GM18519 (cell line): ENCODE data around the gene ITGBL1.

ENCODE experiments used
- ATAC-seq: cut with Tn5 transposase; IDR thresholded peaks from one replicate; pipeline ENCODE4 v1.9.1; 2021; ENCODE audit warnings: mild to moderate bottlenecking, moderate library complexity; ENCODE audit not compliant: unreplicated experiment, low FRiP score

ITGBL1 gene

DNA sequence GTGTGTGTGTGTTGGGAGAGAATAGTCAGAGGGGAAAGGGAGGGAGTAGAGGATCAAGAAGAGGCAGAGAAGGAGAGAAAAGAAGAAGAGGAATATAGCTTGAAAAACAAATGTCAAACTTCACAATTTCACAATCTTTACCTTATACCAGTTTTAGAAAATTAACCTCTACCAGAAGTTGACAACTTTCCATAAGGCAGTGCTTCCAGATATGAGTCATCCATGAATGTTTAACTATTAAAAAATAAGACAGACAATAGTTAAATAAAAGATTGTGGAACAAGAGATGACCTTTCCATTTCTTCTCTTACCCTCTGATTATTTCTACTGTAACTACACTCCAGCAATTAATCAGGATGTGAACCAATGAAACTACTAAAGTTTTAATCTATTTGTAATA lies 229.4 kb downstream of the ITGBL1 start:
- ATAC-seq, result no peak

DNA sequence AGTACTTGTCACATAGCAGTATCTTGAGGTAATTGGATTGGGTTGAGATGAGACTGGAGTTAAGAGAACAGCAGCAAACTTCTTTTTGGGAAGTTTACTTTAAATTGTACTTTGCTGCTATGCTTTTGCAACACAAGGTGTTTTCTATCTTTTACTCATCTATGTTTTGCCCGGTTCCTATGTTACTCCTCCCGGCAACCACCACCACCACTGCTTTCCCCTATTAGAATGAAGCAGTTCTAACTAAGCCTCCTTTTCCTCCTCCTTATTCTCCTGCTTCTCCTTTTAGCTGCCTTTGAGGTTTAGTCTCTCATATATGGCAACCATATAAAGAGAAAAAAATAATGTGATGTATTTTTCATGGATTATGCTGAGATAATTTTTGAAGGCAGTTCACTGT lies 233.5 kb downstream of the ITGBL1 start:
- no peak for ATAC-seq

DNA sequence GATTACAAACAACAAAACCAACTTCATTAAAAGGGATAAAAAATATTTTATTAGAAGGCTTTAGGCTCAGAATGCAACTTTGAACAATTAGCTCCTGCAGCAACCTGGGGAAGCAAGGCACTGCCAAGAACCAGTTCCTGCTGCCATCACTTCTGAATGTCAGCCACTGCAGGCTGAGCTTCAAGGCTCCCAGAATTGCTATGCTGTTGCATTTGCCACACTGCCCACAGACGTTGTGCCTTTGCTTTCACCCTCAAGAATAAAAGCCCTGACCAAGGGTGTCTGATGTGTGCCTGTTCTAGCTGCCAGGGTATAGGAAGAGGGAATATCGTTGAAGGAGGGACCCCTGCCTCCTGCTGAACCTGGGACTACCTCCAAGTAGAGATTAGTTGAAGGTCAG lies 238.4 kb downstream of the ITGBL1 start:
- no peak for ATAC-seq

DNA sequence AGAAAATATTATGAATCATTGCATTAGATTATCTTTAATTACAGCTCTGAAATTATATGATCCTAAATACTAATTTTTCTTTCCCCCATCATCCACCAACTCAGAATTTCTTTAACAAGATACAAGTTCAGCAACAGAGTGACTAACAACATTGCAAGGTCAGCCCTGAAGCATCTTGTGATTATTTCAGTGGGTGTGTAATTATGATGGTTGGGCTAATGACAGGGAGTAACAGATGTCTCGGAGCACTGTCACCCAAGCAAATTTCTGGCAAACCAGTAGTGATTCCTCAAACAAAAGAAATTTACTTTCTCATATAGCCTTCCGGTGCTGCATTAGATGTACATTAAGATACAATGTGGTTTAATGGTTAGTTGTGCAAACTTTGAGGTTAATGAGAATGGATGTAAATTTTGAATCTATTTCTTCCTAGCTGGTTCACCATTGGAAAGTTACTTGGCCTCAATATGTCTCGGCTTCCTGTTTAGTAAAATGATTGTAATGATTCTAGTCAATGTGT lies 238.9 kb downstream of the ITGBL1 start:
- no peak for ATAC-seq

DNA sequence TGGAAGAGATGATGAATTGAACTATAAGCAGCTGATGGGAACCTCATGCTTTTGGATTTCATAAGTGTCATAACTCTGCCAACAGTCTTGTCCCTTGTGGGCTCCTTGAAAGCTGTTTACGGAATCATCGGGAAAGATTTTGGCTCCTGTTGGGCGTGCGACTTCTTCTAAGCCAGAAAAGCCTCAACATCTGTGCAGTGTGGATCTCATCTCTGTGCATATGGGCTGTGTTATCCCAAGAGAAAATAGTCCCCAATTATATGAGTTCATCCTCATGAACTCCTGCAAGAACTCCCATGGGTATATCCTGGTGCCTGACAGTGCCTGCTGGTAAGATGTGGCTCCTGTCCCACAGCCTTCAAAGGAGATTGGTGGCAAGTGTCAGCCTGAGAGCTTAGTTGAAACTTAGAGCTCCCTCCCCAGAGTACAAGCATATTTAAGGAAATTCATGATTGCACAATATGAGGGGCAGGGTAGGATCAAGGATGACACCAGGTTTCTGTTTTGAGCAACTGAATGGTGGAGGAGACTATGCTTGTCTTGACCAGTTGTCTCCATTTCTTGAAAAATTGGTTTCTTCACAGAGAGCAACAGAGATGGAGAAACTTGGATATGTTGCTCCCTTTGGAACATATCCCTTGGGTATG lies 243.5 kb downstream of the ITGBL1 start:
- no peak for ATAC-seq

DNA sequence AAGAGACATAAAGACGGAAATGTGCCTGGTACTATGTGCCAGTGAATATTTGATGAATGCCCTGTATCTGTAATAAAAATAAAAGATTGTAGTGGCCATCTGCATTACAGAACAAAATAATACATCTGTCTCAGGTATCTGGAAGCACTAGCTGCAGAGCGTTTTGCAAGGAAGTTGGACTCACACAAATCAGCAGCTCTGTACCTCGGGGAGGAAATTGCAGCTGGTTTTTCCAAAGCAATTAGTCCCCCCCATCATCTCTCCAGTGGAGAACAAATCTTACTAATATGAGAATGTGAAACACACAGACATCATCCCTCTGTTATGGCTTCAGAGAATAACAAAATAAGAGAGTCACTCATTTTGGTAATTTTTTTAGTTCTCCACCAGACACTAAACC lies 245.3 kb downstream of the ITGBL1 start:
- no peak for ATAC-seq

DNA sequence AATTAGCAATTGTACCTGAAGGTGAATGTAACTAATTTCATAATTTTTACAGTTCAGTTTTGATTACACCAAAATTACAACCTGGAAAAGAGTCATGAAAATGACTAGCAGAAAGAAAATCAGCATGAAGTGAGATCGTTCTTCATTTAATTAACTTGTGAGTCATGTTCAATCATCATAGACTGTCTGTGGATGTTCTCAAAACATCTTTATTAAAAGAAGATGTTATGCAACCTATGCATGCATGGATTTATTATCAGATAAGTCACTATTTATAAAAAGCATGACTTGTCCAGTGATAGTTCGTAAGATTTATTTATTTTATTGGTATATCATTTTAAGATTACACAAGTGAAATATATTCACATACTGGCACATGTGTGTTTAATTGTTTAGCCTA lies 245.9 kb downstream of the ITGBL1 start:
- no peak for ATAC-seq

DNA sequence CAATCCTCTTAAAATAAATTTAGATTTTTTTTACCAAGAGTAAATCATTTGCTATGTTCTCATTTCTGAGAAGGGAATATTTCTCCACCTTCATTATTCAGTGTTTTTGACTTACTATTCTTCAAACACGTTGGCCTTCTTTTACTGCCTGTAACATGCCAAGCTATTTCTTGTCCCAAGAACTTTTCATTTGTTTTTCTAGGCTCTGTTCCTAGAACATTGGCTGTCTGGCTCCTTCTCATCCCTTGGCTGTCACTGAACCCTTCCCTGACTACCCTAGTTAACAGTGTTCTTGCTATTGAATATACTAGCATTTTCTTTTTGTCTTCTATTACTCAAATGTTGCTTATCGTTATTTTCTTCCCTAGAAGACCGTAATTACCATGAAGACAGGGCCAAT lies 248.1 kb downstream of the ITGBL1 start:
- no peak for ATAC-seq

DNA sequence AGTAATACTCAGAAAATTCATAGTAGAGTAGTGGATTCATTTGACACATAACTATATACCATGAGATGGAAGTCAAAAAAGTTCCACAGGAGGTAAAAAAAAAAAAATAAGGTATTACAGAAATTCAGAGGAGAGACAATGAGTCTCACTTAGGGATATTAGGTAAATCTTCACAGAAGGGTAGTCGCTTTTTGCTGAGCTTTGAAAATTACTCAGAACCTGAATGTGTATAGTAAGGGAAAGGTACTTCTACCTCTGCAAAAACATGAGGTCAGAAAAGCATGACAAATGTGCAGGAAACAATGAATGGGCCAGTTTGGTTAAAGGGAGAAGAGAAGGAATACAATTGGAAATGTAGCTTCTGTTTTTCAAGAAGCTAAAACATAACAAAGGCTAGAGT lies 250.6 kb downstream of the ITGBL1 start:
- no peak for ATAC-seq

DNA sequence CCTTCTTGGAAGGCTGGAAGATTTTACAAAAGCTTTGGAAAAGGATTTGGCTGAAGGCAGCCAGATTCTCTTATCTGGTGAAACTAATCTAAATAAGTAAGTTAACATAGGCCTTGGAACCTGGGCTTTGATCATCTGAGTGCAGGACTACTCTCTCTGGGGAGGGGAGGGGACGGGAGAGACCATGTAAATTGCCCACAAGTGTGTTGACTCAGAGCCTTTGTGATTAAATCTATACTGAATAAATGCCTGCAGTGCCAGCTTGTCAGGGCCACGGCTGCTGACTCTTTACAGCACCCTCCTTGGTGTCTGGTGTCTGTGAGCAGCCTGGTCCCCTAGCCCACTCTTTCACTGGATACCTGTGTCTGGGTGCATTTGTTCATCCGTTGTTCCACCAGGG lies 251.4 kb downstream of the ITGBL1 start:
- ATAC-seq, result no peak

DNA sequence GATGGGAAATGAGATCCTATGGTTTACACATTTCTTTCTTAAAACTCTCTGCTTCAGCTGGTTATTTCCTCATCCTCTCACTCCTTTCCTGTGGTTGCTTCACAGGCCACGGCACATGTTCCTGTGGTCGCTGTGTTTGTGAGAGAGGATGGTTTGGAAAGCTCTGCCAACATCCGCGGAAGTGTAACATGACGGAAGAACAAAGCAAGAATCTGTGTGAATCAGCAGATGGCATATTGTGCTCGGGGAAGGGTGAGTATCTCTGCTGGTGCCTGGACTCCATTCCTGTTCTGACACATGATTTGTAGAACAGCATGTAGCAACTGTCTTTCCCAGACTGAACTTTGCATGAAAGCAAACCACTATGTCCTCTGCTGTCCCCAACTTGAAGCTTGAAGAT lies 254.2 kb downstream of the ITGBL1 start:
- ATAC-seq, result no peak

DNA sequence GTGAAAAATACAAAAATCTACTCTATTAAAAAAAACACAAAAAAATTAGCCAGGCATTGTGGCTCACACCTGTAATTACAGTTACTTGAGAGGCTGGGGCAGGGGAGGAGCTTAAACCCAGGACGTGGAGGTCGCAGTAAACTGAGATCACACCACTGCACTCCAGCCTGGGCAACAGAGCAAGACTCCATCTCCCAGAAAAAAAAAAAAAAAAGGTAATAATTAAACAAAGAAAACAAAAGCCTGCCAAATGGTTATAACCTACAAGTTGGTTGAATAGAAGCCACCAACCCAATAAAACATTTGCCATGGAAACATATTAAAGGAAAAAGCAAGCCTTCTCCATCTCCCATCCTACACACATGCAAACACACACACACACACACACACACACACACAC lies 255.2 kb downstream of the ITGBL1 start:
- ATAC-seq, result no peak

DNA sequence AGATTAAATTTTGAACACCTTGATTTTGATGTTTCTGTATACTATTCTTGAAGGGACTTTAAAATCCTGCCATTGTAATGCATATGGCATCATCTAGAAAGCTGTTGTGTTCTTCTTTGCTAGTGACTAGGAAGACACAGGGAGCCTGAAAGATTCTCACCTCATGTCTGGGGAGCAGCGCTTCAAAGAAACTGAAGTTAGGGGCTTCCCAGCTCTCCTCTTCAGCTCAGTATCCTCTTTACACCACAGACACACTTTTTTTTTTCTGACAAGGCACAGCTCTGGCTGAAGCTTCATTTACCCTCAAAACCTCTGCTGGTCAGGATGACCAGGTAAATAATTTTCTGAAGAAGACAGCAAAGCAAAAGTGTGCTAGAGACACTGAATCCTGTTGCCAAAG lies 255.6 kb downstream of the ITGBL1 start:
- no peak for ATAC-seq

DNA sequence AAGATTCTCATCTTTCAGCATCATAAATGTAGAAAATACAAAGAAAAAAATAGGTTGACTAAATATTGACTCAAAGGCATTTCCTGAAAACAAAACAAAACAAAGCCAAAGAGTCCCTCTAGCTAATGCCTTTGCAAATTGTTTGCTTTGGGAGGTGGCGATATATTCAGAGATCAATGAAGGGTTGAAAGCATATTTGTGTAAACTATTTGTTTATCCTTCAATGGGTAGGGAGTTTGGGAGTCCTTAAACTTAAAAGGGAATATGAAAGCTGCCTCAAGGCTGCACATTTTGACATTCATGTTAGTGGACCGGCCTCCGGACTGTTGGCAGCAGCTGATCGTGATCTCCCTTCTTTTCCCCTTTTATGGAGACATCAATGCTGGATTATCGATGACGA lies 257.5 kb downstream of the ITGBL1 start:
- ATAC-seq, result no peak

DNA sequence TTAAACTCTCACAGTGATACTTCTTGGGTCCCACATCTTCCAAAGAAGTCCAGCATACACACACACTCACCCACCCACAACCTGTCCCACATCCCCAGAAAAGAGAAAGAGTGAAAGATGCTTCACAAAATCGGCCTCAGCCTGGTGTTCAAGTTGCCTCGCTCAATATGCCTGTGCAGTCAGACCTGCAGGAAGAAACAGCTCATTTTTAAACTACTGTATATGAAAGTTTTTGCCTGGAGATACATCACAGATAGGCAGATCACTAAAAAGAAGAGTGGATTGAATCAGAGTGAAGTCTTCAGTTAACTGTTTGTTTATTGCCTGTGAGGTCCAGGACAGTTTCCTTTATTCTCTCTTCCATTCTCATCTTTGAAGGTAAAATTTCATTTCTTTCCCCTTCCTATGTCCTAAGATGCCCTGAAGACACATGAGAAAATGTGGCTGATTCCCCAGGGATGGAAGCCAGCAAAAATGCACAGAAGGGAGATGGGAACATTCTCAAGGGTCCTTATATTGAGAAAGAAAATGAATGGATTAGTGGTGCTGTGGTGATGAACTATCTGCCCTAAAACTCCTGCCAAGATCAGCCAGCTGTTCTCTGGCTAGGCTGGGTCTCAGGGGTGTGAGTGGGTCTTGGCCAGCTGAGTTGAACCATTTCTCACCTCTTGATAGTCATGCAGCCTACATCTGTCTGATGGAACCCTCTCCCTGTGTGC lies 259.0 kb downstream of the ITGBL1 start:
- no peak for ATAC-seq

DNA sequence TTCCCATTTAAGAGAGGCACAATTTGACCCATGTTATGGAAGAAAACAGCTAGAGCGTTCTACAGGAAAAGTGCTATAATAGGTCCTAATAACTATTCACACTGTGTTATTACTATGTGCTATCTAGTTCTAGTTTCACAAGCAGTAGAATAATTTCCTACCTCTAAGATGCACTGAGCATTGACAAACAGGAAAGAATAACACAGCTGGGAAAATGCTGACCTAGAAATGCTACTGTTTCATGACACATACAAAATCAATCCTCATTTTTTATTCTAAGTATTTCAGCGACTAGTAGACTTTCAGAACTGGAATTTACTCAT lies 259.5 kb downstream of the ITGBL1 start:
- no peak for ATAC-seq

DNA sequence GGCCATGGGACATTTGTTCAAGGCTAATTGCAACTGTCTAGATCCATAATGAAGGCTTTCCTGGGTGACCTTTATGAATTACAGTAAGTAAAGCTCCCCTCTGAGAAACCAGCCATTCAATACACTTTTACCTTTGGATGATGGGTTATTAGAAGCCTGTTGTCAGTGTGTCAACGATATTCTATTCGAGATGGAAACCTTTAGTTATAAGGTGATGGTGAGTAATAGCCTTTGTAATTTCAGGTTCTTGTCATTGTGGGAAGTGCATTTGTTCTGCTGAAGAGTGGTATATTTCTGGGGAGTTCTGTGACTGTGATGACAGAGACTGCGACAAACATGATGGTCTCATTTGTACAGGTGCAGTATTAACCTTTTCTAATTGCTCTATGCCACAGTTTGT lies 261.7 kb downstream of the ITGBL1 start:
- ATAC-seq, result no peak

DNA sequence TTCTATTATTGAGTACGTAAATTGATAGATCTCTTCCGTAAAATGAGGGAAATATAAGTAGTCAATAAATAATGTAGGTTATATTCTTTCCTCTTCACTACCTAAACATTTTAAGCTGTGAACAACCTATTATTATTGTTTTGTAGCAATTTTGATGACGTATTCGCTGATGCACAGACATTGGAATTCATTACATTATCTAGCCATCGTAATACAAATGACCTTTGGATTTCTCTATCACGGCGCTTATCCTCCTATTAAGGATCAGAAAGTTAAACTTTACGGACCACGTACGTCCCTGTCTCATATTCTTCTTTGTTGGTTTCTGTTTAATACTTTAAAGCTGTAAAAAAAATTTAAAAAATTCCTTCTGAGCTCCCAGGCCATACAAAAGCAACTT lies 264.9 kb downstream of the ITGBL1 start:
- no peak for ATAC-seq

DNA sequence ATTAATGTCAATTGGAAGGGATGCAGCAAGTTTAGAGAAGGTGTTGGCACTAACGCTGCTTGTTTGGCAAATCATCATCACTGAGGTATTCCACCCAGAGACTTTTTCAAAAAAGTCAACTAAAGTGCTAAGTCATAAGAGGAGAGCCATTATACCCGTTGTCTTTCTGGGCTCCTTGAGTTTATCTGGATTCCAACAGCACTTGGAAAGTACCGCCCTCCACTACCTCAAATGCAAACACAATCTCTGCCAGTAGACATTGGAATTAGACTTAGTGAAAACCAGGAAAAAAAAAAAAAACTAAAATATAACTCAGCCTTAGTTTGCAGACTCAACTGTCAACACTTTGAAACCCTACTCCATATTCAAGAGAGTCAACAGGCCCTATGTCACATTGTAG lies 266.0 kb downstream of the ITGBL1 start:
- ATAC-seq, result no peak

DNA sequence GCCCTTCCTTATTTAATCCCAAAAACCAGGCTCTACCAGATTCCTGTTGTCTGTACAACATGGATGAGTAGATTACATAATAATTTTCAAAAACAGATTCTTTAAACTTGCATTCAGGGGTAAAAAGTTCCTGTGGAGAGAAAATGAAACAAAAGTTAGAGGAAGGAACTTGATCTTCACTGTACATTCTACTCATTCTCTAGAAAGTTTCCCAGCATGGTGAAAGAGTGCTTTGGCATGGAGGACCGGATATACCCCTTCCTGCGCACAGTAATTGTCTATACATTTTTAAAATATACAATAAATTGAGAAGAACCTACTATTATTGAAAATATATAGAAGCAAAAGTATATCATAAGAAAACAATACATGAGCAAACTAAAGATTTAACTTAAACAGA lies 274.2 kb downstream of the ITGBL1 start:
- no peak for ATAC-seq

DNA sequence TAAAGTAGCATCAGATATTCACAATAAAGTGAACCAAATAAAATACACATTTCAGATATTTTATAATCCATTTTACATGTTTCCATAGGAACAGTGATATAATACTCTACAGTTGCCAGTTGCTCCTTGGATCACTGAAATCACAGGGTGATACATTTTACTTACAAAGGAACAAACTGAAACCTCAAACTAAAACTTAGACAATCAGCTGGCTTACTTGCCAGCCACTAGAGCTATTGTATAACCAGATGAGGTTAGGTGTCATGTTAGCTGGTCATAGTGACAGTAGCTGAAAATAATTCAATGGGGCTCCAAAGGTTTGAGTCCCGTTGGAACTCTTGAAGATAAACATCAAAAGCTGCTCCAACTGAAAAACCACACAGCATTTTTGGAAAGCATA lies 274.6 kb downstream of the ITGBL1 start:
- ATAC-seq, result no peak

DNA sequence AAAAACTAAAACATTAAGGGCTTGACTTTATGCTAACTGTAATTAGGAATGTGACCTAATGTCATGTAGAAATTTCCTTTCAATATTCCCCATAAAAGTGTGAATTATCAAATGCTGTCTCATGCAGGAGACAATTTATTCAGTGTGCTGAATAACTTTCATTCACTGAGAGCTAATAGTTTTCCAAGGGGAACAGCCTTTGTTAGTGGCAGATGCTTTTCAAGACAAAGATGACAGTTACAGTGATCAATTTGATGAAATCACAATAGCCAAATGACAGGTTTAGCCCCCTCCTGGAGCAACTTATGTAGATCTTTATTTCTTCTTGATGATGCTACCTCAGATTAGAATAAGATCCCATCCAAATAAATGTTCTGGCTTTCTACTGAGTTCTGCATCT lies 275.5 kb downstream of the ITGBL1 start:
- ATAC-seq, result no peak
